NOMO-1 treated with dmso at 0.1 percent for 144 hours (cell line): Measurements from ENCODE around the gene GAB4.

Experiments
- DNase-seq: peaks from one replicate; lab custom pipeline; 2025; ENCODE audit not compliant: unreplicated experiment; lab: John Stamatoyannopoulos, UW

GAB4 gene

GRCh38 chr22:16988257-16988656, 19.8 kb downstream of the GAB4 start:
- no peak for DNase-seq

DNA sequence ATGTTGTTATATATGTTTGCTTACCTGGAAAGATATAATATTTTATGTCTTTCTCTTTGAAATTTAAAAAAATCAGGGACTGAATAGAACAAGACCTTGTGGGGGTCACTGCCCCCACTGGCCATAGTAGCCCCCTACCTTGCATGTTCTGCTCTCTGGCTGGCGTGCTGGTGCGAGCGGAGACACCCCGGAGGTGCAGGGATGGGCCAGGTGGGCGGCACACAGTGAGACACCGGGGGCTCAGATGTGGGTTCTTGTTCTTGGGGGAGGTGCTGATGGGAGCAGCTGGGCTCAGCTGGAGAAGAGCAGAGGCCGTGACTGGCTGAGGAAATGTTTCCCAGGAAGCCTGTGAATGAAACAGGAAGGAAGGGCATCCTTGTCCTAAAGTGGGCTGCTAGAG, 20.2 kb downstream of the GAB4 start:
- no peak for DNase-seq

DNA sequence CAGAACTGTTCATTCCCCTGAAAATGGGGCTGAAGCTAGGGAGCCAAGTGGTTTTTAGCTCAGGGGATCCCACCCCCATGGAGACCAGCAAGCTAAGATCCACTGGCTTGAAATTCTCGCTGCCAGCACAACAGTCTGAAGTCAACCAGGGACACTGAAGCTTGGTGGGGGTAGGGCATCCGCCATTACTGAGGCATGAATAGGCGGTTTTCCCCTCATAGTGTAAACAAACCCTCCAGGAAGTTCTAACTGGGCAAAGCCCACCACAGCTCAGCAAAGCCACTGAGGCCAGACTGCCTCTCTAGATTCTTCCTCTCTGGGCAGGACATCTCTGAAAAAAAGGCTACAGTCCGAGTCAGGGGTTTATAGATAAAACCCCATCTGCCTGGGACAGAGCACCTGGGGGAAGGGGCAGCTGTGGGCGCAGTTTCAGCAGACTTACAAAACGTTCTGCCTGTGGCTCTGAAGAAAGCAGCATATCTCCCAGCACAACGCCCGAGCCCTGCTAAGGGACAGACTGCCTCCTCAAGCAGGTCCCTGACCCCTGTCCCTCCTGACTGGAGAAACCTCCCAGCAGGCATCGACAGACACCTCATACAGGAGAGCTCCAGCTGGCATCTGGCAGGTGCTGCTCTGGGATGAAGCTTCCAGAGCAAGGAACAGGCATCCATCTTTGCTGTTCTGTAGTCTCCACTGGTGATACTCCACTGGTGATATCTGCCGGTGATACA, 32.7 kb downstream of the GAB4 start:
- no peak for DNase-seq

DNA sequence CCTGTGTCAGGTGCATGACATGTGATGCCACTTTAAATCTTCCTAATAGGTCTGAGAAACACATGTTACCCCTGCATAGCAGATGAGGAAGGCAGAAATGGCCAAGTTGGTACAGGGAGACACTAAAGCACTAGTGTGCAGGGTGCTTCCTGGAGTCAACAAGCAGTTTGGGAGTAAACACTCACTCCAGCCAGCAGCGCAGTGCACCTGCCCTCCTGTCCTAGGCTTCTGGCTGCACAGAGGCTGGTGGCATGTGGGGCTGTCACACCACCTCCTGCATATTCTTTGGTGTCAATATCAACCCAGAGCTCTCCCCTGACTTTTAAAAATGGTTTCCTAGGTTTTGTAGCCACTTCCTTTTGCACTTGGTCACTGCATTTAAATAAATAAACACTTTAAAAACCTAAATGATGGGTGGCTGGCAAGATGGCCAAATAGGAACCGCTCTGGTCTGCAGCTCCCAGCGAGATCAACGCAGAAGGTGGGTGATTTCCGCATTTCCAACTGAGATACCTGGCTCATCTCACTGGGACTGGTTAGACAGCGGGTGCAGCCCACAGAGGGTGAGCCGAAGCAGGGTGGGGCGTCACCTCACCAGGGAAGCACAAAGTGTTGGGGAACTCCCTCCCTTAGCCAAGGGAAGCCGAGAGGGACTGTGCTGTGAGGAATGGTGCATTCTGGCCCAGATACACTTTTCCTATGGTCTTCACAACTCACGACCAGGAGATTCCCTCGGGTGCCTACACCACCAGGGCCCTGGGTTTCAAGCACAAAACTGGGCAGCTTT, 33.5 kb downstream of the GAB4 start:
- DNase-seq, result no peak

- DNase-seq, result no peak
Measured at GRCh38 chr22:16973591-16974297, 34.3 kb downstream of the GAB4 start.

DNA sequence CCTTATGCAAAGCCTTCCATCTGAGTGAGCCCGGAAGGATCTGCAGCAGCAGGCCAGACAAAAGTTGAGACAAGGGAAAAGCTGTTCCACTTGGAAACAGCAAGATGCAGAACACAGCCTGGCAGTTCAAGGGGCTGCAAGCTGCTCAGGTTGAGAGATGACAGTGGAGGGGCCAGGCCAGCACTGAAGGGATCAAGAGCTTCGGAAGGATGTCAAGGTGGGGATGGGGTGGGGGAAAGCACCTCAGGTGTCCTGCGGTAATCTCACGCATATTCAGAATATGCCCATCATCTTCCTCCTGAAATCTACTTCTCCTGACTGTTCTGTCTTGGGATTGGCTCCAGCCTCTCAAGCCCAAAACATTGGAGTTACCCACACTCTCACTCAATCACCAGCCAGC, 35.7 kb downstream of the GAB4 start:
- no peak for DNase-seq

- DNase-seq, result no peak
Measured at GRCh38 chr22:16970446-16970845, 37.6 kb downstream of the GAB4 start.

DNA sequence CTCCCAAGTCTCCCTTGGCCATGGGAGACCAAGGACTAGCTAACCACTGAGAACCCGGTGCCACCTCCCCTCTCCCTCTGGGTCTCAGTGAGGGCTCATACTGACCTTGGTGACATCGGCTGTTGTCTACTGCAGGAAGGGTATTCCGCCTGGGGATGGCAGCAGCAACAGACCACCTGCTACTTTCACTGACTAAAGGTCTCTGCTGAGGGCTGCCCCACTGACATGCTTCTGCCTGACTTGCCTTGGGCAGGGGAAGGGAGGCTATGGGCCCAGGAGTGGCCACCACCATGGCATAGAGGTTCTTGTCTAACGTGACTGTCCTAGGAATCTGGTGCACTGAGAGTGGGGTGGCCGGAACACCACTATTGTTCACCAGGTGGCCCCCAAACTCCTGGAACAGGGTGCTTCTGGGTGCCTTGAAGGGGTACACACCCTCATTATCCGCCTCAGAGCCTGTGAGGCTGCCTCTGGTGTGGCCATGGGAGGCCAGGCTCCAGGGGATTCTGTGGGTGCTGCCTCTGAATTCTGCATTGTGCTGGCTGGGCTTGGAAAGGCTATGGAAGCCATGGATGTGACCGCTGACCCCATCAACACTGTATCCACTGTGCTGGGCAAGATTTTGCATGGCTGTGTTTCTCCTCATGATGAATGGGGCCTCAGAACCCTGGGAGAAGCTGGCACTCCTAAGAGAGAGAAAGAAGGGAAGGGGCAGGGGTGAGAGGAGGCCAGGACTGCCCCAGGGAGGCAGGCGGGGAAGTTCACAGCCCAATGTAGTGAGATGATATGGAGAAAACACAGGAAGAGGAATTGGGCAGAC, 38.3 kb downstream of the GAB4 start:
- no peak for DNase-seq

DNA sequence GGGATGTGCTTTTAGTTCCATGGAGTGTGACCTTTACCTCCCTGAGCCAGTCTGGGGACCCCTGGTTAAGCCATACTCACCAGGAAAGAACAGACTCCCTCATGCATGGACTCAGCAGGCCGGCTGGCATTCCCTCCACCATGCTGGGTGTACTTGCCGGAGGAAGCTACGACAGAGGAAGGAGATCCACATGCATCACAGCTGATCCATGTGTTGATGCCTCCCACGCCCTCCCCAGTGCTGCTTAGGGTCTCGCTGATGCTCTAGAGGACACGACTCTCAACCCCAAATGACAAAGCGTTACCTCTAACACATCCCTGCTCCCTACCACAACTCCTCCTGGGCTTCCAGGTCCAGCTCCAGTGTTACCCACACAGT, 39.8 kb downstream of the GAB4 start:
- no peak for DNase-seq

- DNase-seq, result no peak
Measured at GRCh38 chr22:16967453-16968217, 40.4 kb downstream of the GAB4 start.

DNA sequence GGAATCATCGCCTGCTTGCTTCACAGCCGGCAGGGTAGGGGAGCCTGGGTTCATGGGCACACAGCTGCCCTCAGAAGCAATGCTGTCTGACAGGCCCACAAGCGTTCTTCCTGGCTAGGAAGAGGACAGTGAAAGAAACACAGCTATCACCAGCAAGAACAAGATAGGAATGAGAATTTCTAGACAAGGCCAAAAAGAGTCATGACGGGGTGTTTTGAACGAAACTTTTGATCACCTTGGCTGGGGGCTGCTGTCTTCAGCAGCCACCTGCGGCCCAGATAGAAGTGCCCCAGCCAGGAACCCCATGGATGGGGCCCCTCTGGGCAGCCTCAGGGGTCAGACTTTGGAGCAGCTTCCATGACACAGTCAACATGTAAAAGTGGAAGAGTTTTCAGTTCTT, 41.8 kb downstream of the GAB4 start:
- DNase-seq, result no peak

GRCh38 chr22:16965560-16965959, 42.5 kb downstream of the GAB4 start:
- no peak for DNase-seq

GRCh38 chr22:16965083-16965482, 42.9 kb downstream of the GAB4 start:
- DNase-seq, result no peak

- DNase-seq, result no peak
Measured at GRCh38 chr22:16964366-16964765, 43.7 kb downstream of the GAB4 start.

DNA sequence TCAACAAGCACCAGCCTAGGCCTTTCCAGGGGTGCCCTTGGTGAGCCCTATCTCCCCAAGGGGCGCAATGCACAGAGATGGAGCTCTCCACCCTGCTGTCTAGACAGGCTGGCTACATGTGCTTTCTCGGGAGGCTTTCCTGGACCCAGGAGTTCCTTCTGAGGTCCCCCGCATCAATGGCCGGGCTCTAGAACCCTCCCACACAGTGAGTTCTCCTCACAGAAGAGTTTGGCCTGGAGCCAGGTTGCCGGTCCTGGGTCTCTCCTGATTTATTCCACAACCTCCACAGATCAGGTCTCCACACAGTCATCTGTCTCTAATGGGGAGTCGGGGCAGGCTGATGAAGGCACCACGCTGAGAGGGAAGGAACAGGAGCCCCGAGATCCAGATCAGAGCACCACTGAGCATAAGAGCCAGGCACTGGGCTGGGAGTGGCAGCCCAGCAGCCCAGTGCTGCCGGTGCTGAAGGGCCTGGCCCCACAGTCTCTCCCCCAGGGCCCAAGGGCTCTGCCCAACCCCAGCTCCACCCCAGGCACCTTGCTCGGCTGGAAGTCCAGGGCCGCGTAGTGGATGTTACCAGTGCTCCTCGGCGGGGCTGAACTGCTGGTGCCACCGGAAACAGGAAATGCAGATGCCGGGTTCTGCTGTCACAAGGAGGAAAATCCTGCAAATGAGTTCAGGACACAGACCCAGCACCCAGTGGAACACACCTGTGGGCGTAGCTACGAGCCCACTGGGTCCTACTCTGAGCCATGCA, 44.7 kb downstream of the GAB4 start:
- no peak for DNase-seq

DNA sequence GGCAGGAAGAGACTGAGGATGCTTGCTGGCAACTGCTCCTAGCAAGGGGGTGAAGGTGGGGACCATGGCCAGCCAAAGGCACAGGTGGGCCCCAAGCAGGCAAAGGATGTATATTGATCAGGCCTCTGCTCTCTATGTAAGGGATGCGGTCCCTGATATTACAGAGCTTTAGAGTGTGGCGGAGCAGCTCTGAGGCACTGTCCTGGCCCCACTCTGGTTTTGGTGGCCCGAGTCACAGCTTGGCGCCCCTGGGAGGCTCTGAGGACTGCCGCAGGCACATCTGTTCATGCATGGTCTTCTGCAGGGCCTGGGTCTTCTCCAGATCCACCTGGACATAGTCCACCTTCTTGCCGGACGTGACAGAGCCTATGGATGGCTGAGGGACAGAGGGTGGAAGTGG, 45.5 kb downstream of the GAB4 start:
- no peak for DNase-seq

GRCh38 chr22:16961477-16962186, 46.4 kb downstream of the GAB4 start:
- no peak for DNase-seq

DNA sequence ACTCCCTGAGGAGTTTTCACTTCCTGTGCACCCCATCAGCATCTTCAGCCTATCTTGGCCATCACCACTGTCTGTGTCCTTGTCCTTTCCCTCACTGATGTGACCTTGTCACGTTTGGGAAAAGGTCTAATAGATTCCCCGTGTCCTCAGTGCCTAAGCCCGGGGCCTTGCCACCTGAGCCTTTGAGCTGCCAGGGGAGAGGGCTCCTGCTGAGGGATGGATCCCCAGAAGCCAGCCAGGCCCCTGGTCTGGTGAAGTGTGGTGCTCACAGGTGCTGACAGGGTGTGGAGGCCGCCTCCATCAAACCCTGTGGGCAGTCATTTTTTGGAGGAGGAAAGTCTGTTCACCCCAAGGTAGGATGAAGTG, 47.2 kb downstream of the GAB4 start:
- DNase-seq, result no peak

DNA sequence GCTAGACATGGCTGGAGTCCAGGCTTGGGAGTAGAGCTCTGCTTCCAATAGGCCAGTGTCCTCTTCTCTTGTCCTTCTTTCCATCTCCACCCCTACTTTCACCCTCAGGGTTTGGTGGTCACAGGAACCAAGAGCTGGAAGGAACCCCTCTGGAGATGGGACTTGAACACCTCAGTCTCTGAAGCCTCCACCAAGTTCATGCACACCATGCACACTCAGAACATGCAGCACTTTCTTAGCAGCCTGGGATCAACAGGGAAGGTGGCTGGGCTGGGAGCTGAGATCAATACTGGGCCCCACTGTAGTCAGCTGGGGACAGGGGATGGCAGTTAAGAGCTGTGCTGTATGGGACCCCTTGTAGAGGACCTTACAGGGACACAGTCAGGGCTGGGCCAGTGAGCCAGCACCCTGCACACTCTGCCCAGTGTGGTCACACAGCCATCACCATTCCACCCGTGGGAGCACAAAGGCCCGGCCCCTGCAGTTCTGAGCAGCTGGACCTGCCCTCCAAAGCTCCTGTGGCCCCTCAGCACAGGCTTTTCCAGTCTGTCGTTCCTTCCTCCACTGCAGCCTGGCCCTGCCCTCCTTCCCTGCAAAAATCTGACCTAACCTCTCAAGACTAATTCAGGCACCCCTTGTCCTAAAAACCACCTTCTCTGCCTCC, 47.7 kb downstream of the GAB4 start:
- no peak for DNase-seq
